GM18502 (cell line): ENCODE results near the gene DNAAF5.
"Not testable (repeated sequence)": the region's sequence is repeated elsewhere in the genome, so short reads cannot be mapped to it uniquely, and the experiment has no call there.

ENCODE experiments used
- ATAC-seq: cut with Tn5 transposase; IDR thresholded peaks from one replicate; pipeline ENCODE4 v1.9.1; 2021; ENCODE audit warnings: mild to moderate bottlenecking; ENCODE audit not compliant: unreplicated experiment, poor library complexity

Gene DNAAF5

GRCh38 chr7:727806-728460 is 1.4 kb downstream of the DNAAF5 start:
- no peak for ATAC-seq

- no peak for ATAC-seq
Observed at GRCh38 chr7:728602-729001, 2.1 kb downstream of the DNAAF5 start.

- ATAC-seq, result no peak
Observed at GRCh38 chr7:729140-730000, 2.9 kb downstream of the DNAAF5 start.

- ATAC-seq, result no peak
Observed at GRCh38 chr7:730501-731439, 4.3 kb downstream of the DNAAF5 start.

GRCh38 chr7:731440-732085 is 5.1 kb downstream of the DNAAF5 start:
- ATAC-seq, result no peak

GRCh38 chr7:732094-732541 is 5.6 kb downstream of the DNAAF5 start:
- no peak for ATAC-seq

GRCh38 chr7:732556-732955 is 6.1 kb downstream of the DNAAF5 start:
- ATAC-seq, result no peak

GRCh38 chr7:734214-734613 is 7.7 kb downstream of the DNAAF5 start:
- ATAC-seq, result no peak

GRCh38 chr7:734808-735207 is 8.3 kb downstream of the DNAAF5 start:
- no peak for ATAC-seq

- no peak for ATAC-seq
Observed at GRCh38 chr7:738241-738640, 11.7 kb downstream of the DNAAF5 start.

- no peak for ATAC-seq
Observed at GRCh38 chr7:738723-739454, 12.4 kb downstream of the DNAAF5 start.

- ATAC-seq, result no peak
Observed at GRCh38 chr7:739455-739982, 13.0 kb downstream of the DNAAF5 start.

- ATAC-seq, result no peak
Observed at GRCh38 chr7:739983-740942, 13.8 kb downstream of the DNAAF5 start.

GRCh38 chr7:741191-741671 is 14.7 kb downstream of the DNAAF5 start:
- ATAC-seq, result no peak

- ATAC-seq, result no peak
Observed at GRCh38 chr7:741850-742249, 15.4 kb downstream of the DNAAF5 start.

- ATAC-seq, result no peak
Observed at GRCh38 chr7:742791-743190, 16.3 kb downstream of the DNAAF5 start.

GRCh38 chr7:743341-744127 is 17.0 kb downstream of the DNAAF5 start:
- ATAC-seq, result not testable (repeated sequence)
